PFSK-1 (cell line): ENCODE results near the gene ASIC3.

ENCODE experiments used
- POLR2AphosphoS5 ChIP-seq: IDR thresholded peaks from 2 replicates; pipeline ENCODE4 v1.6.1; 2012; ENCODE audit warnings: low read depth, mild to moderate bottlenecking, control low read depth, low read length, moderate library complexity
- TAF1 ChIP-seq: IDR thresholded peaks from 2 replicates; pipeline ENCODE4 v1.6.1; 2012; ENCODE audit warnings: low read length, control low read depth, borderline replicate concordance; ENCODE audit not compliant: insufficient read depth
- TF ChIP-seq, protein P1 (sequence below), 2 experiments: IDR thresholded peaks; 2 replicates each; pipeline versions ENCODE4 v1.6.1 to v1.8.0; 2011 to 2012; ENCODE audit warnings: low read depth in 2 of 2, low read length in 2 of 2, control low read depth in 1 of 2, inconsistent platforms in 1 of 2, mild to moderate bottlenecking in 1 of 2, moderate library complexity in 1 of 2; ENCODE audit not compliant: insufficient read depth in 1 of 2

GRCh38 chr7:151039850-151040548 is 8.3 kb upstream of the ASIC3 start:
- TF ChIP-seq, protein P1, sequence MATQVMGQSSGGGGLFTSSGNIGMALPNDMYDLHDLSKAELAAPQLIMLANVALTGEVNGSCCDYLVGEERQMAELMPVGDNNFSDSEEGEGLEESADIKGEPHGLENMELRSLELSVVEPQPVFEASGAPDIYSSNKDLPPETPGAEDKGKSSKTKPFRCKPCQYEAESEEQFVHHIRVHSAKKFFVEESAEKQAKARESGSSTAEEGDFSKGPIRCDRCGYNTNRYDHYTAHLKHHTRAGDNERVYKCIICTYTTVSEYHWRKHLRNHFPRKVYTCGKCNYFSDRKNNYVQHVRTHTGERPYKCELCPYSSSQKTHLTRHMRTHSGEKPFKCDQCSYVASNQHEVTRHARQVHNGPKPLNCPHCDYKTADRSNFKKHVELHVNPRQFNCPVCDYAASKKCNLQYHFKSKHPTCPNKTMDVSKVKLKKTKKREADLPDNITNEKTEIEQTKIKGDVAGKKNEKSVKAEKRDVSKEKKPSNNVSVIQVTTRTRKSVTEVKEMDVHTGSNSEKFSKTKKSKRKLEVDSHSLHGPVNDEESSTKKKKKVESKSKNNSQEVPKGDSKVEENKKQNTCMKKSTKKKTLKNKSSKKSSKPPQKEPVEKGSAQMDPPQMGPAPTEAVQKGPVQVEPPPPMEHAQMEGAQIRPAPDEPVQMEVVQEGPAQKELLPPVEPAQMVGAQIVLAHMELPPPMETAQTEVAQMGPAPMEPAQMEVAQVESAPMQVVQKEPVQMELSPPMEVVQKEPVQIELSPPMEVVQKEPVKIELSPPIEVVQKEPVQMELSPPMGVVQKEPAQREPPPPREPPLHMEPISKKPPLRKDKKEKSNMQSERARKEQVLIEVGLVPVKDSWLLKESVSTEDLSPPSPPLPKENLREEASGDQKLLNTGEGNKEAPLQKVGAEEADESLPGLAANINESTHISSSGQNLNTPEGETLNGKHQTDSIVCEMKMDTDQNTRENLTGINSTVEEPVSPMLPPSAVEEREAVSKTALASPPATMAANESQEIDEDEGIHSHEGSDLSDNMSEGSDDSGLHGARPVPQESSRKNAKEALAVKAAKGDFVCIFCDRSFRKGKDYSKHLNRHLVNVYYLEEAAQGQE (IDR thresholded peaks at IDR 0.05; ENCODE audit: insufficient read depth in 1 of 2, low read depth in 2 of 2, low read length in 2 of 2), result no peak
- no peak for TF ChIP-seq POLR2AphosphoS5
- TF ChIP-seq TAF1, result no peak
